ENCODE measurements around the gene RNF25.

DNA sequence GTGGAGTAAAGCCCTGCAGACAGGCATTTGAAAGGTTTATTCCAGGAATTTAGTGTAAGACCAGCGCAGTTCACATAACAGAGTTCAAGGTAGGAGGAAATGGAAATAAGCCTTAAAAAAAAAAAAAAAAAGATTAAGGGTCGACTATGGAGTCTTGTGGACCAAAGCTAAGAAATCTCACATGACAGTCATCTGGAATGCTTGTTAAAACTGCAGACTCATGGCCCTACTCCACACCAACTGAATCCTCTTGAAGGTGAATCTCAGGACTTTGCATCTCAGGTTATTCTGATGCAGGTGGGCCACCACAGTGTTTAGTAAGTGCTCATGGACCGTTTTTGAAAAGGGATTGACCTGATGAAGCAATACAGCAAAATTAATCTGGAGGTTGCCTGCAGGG, 47.7 kb upstream of the RNF25 start:
- TF ChIP-seq, protein P1, sequence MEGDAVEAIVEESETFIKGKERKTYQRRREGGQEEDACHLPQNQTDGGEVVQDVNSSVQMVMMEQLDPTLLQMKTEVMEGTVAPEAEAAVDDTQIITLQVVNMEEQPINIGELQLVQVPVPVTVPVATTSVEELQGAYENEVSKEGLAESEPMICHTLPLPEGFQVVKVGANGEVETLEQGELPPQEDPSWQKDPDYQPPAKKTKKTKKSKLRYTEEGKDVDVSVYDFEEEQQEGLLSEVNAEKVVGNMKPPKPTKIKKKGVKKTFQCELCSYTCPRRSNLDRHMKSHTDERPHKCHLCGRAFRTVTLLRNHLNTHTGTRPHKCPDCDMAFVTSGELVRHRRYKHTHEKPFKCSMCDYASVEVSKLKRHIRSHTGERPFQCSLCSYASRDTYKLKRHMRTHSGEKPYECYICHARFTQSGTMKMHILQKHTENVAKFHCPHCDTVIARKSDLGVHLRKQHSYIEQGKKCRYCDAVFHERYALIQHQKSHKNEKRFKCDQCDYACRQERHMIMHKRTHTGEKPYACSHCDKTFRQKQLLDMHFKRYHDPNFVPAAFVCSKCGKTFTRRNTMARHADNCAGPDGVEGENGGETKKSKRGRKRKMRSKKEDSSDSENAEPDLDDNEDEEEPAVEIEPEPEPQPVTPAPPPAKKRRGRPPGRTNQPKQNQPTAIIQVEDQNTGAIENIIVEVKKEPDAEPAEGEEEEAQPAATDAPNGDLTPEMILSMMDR (conservative IDR thresholded peaks at IDR 0.05): no peak
- no peak for TF ChIP-seq EZH2 (IDR thresholded peaks at IDR 0.05; ENCODE audit: low read depth)

Measured in PC-9 (cell line).